ENCODE data around the gene ZNF821.

GRCh38 chr16:71923941-71924690 lies 40.1 kb upstream of the ZNF821 start:
- TF ChIP-seq EZH2 (IDR thresholded peaks at IDR 0.05) (no peak), POLR2AphosphoS5 (IDR thresholded peaks at IDR 0.05; ENCODE audit: borderline replicate concordance, low read depth, low read length) (no peak), FOXP2 (optimal IDR thresholded peaks at IDR 0.05; ENCODE audit: control extremely low read depth, extremely low read length, insufficient read depth) (no peak)

Measured in SK-N-MC (cell line).